ENCODE data around the gene MRPS7.
A peak's percentile ranks its signal among the peaks of the same experiment; 100 is the strongest.

Gene MRPS7

GRCh38 chr17:75228305-75228704 lies 33.4 kb upstream of the MRPS7 start:
- TF ChIP-seq ZNF549 (tag by site-specific recombination; IDR thresholded peaks at IDR 0.05), result no peak
- TF ChIP-seq SP3 (tag by site-specific recombination; IDR thresholded peaks at IDR 0.05), result no peak
- TF ChIP-seq ZNF155 (tag by site-specific recombination; IDR thresholded peaks at IDR 0.05), result no peak
- TF ChIP-seq ZNF404 (tag by site-specific recombination; IDR thresholded peaks at IDR 0.05), result no peak
- TF ChIP-seq ZNF26 (tag by site-specific recombination; IDR thresholded peaks at IDR 0.05), result no peak
- TF ChIP-seq ZNF48 (tag by site-specific recombination; IDR thresholded peaks at IDR 0.05), result no peak
- no peak for TF ChIP-seq ZNF747 (tag by site-specific recombination; IDR thresholded peaks at IDR 0.05)
- no peak for TF ChIP-seq GLI4 (tag by site-specific recombination; IDR thresholded peaks at IDR 0.05)
- no peak for TF ChIP-seq ZIC2 (tag by site-specific recombination; IDR thresholded peaks at IDR 0.05)
- no peak for TF ChIP-seq WT1 (tag by site-specific recombination; IDR thresholded peaks at IDR 0.05)
- Histone ChIP-seq H3K4me1 (ENCODE audit: control insufficient read depth, insufficient read depth, low read length) (no peaks in the 10 kb centered on the region), H3K4me3 (ENCODE audit: low read depth, low read length) (no peak overlapping the region), H3K9me3 (ENCODE audit: control insufficient read depth, insufficient read depth, low read depth, low read length) (no peaks in the 10 kb centered on the region), H3K27ac (ENCODE audit: extremely low read depth, low read depth, low read length) (no peak overlapping the region), H3K36me3 (ENCODE audit: control insufficient read depth in 2 of 2, insufficient read depth in 1 of 2, low read length in 2 of 2) (peaks cover 65 to 97% of the 10 kb centered on the region in 2 experiments)
- ChIA-PET POLR2A (interaction anchor here (0.9 to 2.8 kb wide), 4 partner anchors 9 to 119 kb away, joined by 3 to 16 read pairs (median 3); partner anchors contain the start of gene ARMC7), CTCF (interaction anchor here (1.8 to 5.7 kb wide), 3 partner anchors 12 to 184 kb away, joined by 5 to 54 read pairs (median 6); no protein-coding TSS in a partner anchor)

GRCh38 chr17:75228847-75229246 lies 32.8 kb upstream of the MRPS7 start:
- TF ChIP-seq KLF17 (tag by site-specific recombination; IDR thresholded peaks at IDR 0.05), result no peak
- 0 out of 2 replicates have a peak, but pooled peaks have one; percentile 36 for TF ChIP-seq PRDM4 (tag by site-specific recombination; IDR thresholded peaks at IDR 0.05)
- CTCF ChIA-PET, result interaction anchor here (1.8 to 5.7 kb wide), 3 partner anchors 11 to 183 kb away, joined by 5 to 54 read pairs (median 6); no protein-coding TSS in a partner anchor
- Histone ChIP-seq H3K4me1 (ENCODE audit: control insufficient read depth, insufficient read depth, low read length) (no peaks in the 10 kb centered on the region), H3K27ac (ENCODE audit: extremely low read depth, low read depth, low read length) (peak overlapping the region; percentile 9; the same call in 1 of the 2 replicates), H3K36me3 (ENCODE audit: control insufficient read depth in 2 of 2, insufficient read depth in 1 of 2, low read length in 2 of 2) (peaks cover 64 to 92% of the 10 kb centered on the region in 2 experiments), H3K9me3 (ENCODE audit: control insufficient read depth, insufficient read depth, low read depth, low read length) (no peaks in the 10 kb centered on the region), H3K4me3 (ENCODE audit: low read depth, low read length) (no peak overlapping the region)
- POLR2A ChIA-PET, result interaction anchor here (0.9 to 2.8 kb wide), 5 partner anchors 8 to 119 kb away, joined by 3 to 16 read pairs (median 3); partner anchors contain the start of gene ARMC7

- ChIA-PET CTCF (interaction anchor here (0.6 to 5.7 kb wide), 5 partner anchors 9 to 273 kb away, joined by 3 to 54 read pairs (median 4); no protein-coding TSS in a partner anchor), POLR2A (interaction anchor here (0.5 to 1.9 kb wide), 2 partner anchors 11 to 175 kb away, joined by 3 to 5 read pairs; partner anchors contain the start of gene GRB2)
- no peak overlapping the region for H3K4me3 ChIP-seq (ENCODE audit: low read depth, low read length)
- no peak overlapping the region for H3K27ac ChIP-seq (ENCODE audit: extremely low read depth, low read depth, low read length)
- H3K9me3 ChIP-seq (ENCODE audit: control insufficient read depth, insufficient read depth, low read depth, low read length), result no peaks in the 10 kb centered on the region
- H3K4me1 ChIP-seq (ENCODE audit: control insufficient read depth, insufficient read depth, low read length), result no peaks in the 10 kb centered on the region
- H3K36me3 ChIP-seq (ENCODE audit: control insufficient read depth in 2 of 2, insufficient read depth in 1 of 2, low read length in 2 of 2), result peaks cover 70 to 92% of the 10 kb centered on the region in 2 experiments
- TF ChIP-seq SCRT1 (tag by site-specific recombination; IDR thresholded peaks at IDR 0.05; ENCODE audit: borderline replicate concordance), result peak; percentile 49; the same call in 1 of the 2 replicates
- TF ChIP-seq INSM2 (tag by site-specific recombination; IDR thresholded peaks at IDR 0.05), result no peak
- no peak for TF ChIP-seq ZNF223 (tag by site-specific recombination; IDR thresholded peaks at IDR 0.05)
- peak; percentile 86 for TF ChIP-seq SCRT2 (tag by site-specific recombination; IDR thresholded peaks at IDR 0.05)
These were observed 30.6 kb upstream of the MRPS7 start for GRCh38 chr17:75231071-75231470.

All from HEK293 (cell line).